ENCODE results near the gene ZNF200. TPM values are rescaled to one million over a fixed set of nuclear protein-coding genes. Genes with fewer than 3 reads are reported as not detected.
"Not testable (repeated sequence)": the region's sequence is repeated elsewhere in the genome, so short reads cannot be mapped to it uniquely, and the experiment has no call there.

The ZNF200 gene
- total and polyA plus RNA-seq, 9 donors = 5.3 to 8.4 (median 6.8) TPM

DNA sequence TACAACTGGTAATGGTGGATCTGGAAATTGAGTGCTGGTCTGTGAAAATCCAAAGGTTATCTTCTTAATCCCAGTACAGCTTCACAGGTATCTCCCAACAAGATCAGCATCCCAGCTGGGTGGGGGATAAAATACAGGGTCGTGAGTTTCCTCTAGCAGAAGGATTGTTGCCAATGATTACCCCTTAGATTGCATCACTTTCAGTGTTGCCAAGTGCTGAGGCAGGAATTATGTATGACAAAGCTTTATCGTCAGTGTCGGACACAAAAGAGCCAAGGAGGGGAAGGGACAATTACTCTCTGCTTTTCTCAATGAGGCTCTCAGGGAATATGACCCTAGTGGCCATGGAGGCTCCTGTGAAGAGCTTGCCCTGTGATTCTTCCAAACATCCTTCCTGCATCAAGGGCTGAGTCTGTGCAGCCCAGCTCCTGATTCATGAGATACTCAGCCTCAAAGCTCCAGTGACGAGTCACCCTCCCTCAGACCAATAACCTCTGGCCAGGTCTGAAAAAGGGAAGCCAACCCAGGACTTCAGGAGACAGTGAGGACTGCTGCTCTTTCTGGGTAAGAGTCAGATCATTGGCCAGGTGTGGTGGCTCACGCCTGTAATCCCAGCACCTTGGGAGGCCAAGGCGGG lies 31.9 kb downstream of the ZNF200 start:
- no peaks in the 10 kb centered on the region for H3K4me1 ChIP-seq (ENCODE audit: control insufficient read depth, insufficient read depth, low read length)
- DNase-seq = no peak
- no peak overlapping the region for H3K4me3 ChIP-seq (ENCODE audit: low read length)
- peaks cover 16% of the 10 kb centered on the region for H3K27me3 ChIP-seq (ENCODE audit: control insufficient read depth, insufficient read depth, low read length)
- no peaks in the 10 kb centered on the region for H3K36me3 ChIP-seq (ENCODE audit: control insufficient read depth, insufficient read depth, low read length)
- no peak overlapping the region for H3K27ac ChIP-seq (ENCODE audit: low read length)
- H3K9me3 ChIP-seq (replicated peaks; ENCODE audit: control insufficient read depth, low read depth, low read length) = peaks cover 12% of the 10 kb centered on the region
- 93% methylated on average over 2 of the region's 6 CpGs for WGBS (ENCODE audit: insufficient coverage)

DNA sequence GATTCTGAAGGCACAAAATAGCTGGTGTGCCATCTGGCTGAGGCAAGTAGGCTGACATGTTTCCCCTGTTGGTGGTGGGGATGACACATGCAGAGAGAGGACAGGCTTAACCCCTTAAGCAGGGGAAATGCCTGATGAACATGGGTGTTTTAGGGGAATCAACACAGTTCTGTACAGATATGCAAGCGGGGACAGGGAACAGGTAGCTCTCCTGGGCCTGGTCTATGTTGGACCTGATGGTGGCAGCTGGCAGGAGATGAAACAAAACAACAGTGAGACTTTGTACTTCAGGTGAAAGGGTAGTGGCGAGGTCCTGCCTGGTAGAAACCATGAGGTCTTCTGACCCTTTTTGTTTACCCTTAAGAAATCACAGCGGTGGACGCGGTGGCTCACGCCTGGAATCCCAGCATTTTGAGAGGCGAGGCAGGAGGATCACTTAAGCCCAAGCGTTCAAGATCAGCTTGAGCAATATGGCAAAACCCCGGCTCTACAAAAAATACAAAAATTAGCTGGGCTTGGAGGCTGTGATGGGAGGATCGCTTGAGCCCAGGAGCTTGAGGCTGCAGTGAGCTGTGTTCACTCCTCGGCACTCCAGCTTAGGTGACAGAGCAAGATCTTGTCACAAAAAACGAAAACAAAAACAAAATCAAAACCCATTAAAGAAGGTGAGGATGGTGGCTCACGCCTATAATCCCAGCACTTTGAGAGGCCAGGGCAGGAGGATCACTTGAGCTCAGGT lies 36.5 kb downstream of the ZNF200 start:
- Histone ChIP-seq H3K27ac (ENCODE audit: low read length) (no peak overlapping the region), H3K27me3 (ENCODE audit: control insufficient read depth, insufficient read depth, low read length) (peaks cover 45% of the 10 kb centered on the region)

DNA sequence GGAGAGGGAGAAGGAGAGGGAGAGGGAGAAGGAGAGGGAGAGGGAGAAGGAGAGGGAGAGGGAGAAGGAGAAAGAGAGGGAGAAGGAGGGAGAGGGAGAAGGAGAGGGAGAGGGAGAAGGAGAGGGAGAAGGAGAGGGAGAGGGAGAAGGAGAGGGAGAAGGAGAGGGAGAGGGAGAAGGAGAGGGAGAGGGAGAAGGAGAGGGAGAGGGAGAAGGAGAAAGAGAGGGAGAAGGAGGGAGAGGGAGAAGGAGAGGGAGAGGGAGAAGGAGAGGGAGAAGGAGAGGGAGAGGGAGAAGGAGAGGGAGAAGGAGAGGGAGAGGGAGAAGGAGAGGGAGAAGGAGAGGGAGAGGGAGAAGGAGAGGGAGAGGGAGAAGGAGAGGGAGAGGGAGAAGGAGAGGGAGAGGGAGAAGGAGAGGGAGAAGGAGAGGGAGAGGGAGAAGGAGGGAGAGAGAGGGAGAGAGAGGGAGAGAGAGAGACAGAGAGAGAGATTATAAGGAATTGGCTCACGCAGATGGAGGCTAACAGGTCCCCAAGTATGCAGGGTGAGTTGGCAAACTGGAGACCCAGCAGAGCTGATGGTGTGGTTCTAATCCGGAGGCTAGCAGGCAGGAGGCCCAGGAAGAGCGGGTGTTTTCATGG lies 37.1 kb downstream of the ZNF200 start:
- H3K4me3 ChIP-seq (ENCODE audit: low read length); H3K27ac ChIP-seq (ENCODE audit: low read length); H3K9me3 ChIP-seq (replicated peaks; ENCODE audit: control insufficient read depth, low read depth, low read length); H3K4me1 ChIP-seq (ENCODE audit: control insufficient read depth, insufficient read depth, low read length); H3K36me3 ChIP-seq (ENCODE audit: control insufficient read depth, insufficient read depth, low read length); DNase-seq: not testable (repeated sequence)
- peaks cover 52% of the 10 kb centered on the region for H3K27me3 ChIP-seq (ENCODE audit: control insufficient read depth, insufficient read depth, low read length)
- 46% methylated on average over 3 of the region's 3 CpGs for WGBS (ENCODE audit: insufficient coverage)

More for the DNA sequence above, 36.5 kb downstream of the ZNF200 start:
- H3K9me3 ChIP-seq (replicated peaks; ENCODE audit: control insufficient read depth, low read depth, low read length) = no peaks in the 10 kb centered on the region
- DNase-seq = no peak
- WGBS (ENCODE audit: insufficient coverage) = 84% methylated on average over 8 of the region's 13 CpGs
- H3K4me1 ChIP-seq (ENCODE audit: control insufficient read depth, insufficient read depth, low read length) = no peaks in the 10 kb centered on the region
- H3K4me3 ChIP-seq (ENCODE audit: low read length) = no peak overlapping the region
- H3K36me3 ChIP-seq (ENCODE audit: control insufficient read depth, insufficient read depth, low read length) = no peaks in the 10 kb centered on the region

DNA sequence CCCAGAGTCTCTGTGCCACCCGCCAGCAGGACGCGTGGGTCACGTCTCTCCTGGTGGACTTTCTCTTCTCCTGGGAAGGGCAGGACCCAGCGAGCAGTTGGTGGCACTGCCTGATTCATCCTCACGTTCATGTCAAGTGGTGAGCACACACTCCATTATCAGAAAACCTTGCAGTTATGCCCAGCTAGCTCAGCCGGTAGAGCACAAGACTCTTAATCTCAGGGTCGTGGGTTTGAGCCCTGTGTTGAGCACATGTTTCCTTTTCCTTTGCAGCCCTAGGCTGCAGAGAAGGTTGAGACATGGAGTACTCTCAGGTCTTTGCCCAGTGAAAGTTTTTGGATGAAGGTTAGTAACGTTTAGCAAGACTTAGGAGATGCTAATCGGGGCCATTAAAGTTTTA lies 39.0 kb downstream of the ZNF200 start:
- Histone ChIP-seq H3K27me3 (ENCODE audit: control insufficient read depth, insufficient read depth, low read length) (peaks cover 68% of the 10 kb centered on the region), H3K27ac (ENCODE audit: low read length) (no peak overlapping the region), H3K36me3 (ENCODE audit: control insufficient read depth, insufficient read depth, low read length) (no peaks in the 10 kb centered on the region), H3K4me3 (ENCODE audit: low read length) (no peak overlapping the region), H3K4me1 (ENCODE audit: control insufficient read depth, insufficient read depth, low read length) (peaks cover 5% of the 10 kb centered on the region), H3K9me3 (replicated peaks; ENCODE audit: control insufficient read depth, low read depth, low read length) (no peaks in the 10 kb centered on the region)
- DNase-seq = no peak
- 85% methylated on average over 6 of the region's 10 CpGs for WGBS (ENCODE audit: insufficient coverage)

DNA sequence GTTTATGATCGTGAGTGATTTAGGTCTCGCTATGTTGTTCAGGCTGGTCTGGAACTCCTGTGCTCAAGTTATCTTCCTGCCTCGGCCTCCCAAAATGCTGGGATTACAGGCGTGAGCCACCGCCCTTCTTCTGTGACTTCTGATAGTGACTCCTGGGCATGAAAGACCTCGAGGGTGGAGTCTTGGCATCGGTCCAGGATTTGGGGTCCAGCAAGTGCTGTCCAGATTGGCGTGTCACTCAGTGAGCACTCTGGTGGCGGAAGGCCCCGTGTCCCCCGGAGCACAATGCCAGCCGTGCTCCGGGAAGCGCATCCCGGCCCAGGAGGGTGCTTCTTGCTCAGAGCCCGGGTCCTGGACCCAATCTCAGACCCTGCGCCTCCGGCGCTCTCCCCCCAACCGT lies 40.2 kb downstream of the ZNF200 start:
- no peak for DNase-seq
- Histone ChIP-seq H3K27ac (ENCODE audit: low read length) (no peak overlapping the region), H3K4me3 (ENCODE audit: low read length) (no peak overlapping the region), H3K9me3 (replicated peaks; ENCODE audit: control insufficient read depth, low read depth, low read length) (no peaks in the 10 kb centered on the region), H3K4me1 (ENCODE audit: control insufficient read depth, insufficient read depth, low read length) (peaks cover 7% of the 10 kb centered on the region), H3K27me3 (ENCODE audit: control insufficient read depth, insufficient read depth, low read length) (peaks cover 73% of the 10 kb centered on the region), H3K36me3 (ENCODE audit: control insufficient read depth, insufficient read depth, low read length) (no peaks in the 10 kb centered on the region)
- 76% methylated on average over 19 of the region's 20 CpGs for WGBS (ENCODE audit: insufficient coverage)

DNA sequence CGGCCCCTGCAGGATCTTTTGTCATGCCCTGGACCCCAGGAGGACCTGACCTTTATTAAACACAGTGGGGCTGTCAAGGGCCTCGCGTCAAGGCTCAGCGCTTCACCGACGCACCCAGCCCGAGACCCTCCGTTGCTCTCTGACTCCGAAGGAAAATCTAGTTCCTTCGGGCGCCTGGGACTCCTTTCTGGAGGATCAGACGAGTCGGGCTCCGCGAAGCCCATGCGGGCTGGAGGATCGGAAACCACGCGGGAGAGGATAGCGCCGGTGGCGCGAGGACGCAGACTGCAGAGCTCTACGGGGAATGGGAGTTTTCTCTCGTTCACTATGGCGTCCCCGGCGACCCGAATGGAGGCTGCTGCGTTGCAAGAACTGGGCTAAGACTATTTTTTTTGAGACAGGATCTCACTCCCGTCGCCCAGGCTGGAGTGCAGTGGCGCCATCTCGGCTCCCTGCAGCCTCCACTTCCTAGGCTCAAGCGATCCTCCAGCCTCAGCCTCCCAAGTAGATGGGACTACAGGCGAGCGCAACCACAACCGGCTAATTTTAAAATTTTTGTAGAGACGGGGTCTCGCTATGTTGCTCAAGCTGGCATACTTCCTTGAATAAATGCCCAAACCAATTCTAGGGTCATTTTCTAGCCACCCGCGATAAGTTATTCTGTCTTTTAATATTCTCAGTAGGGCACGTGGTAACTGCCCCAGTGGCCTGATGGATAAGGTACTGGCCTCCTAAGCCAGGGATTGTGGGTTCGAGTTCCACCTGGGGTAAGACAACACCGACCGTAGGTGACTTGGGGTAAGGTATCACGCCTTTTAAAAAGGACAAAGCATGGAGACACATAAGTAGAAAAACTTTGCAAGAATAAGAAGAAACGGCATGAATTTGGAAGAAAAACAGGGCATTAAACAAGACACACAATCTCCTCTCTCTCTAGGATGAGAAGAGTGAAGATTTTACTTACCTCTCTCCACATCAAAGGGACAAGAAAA lies 41.4 kb downstream of the ZNF200 start:
- WGBS (ENCODE audit: insufficient coverage) = 61% methylated on average over 36 of the region's 49 CpGs
- Histone ChIP-seq H3K4me3 (ENCODE audit: low read length) (no peak overlapping the region), H3K36me3 (ENCODE audit: control insufficient read depth, insufficient read depth, low read length) (no peaks in the 10 kb centered on the region)

DNA sequence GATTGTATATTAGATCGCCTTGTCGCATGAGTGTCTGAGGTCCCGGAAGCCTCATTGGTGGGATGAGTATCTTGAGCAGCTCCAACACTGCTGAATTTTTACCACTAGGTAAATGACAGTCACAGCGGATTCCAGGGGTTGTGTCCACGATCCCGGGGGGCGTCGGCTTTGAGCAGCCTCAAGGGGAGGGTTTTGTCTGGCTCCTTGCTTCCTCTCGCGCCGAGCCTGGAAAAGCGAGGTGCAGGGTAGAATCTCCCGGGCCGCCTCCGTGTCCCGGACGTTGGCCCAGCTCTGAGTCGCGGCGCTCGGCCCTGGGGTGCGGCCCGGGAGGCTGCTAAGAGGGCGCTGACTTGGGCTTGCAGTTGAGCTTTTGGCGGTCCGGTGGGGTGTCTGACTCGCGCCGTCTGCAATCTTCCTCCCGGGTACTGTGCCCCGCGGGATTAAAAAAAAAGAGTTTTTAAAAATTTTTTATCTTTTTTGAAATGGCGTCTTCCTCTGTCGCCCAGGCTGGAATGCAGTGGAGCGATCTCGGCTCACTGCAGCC lies 42.4 kb downstream of the ZNF200 start:
- H3K27me3 ChIP-seq (ENCODE audit: control insufficient read depth, insufficient read depth, low read length) = peaks cover 87% of the 10 kb centered on the region
- no peaks in the 10 kb centered on the region for H3K9me3 ChIP-seq (replicated peaks; ENCODE audit: control insufficient read depth, low read depth, low read length)
- no peak for DNase-seq
- H3K4me1 ChIP-seq (ENCODE audit: control insufficient read depth, insufficient read depth, low read length) = peaks cover 25% of the 10 kb centered on the region
- H3K36me3 ChIP-seq (ENCODE audit: control insufficient read depth, insufficient read depth, low read length) = no peaks in the 10 kb centered on the region
- no peak overlapping the region for H3K4me3 ChIP-seq (ENCODE audit: low read length)
- no peak overlapping the region for H3K27ac ChIP-seq (ENCODE audit: low read length)
- WGBS (ENCODE audit: insufficient coverage) = 36% methylated on average over 32 of the region's 36 CpGs

More for the DNA sequence above, 41.4 kb downstream of the ZNF200 start:
- H3K27ac ChIP-seq (ENCODE audit: low read length) = no peak overlapping the region
- no peaks in the 10 kb centered on the region for H3K9me3 ChIP-seq (replicated peaks; ENCODE audit: control insufficient read depth, low read depth, low read length)
- DNase-seq = no peak
- peaks cover 19% of the 10 kb centered on the region for H3K4me1 ChIP-seq (ENCODE audit: control insufficient read depth, insufficient read depth, low read length)
- peaks cover 83% of the 10 kb centered on the region for H3K27me3 ChIP-seq (ENCODE audit: control insufficient read depth, insufficient read depth, low read length)

DNA sequence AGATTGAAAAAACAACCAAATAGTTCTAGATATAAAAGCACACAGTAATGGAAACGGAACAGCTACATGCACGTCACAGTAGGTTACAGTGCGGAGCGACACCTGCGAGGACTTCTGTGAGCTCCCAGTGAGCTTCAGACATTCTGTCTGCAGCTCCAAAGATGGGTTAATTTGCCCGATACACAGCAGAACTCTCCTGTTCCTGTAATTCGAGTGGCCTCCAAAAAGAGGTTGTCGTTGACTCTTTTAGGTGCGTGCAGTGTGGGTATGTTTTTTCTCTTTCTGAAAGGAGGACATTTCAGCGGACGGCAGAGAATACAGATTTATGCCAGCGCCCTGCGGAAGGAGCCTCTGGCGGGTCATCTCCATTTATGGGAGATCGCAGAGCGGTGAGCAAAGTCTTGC lies 44.0 kb downstream of the ZNF200 start:
- WGBS (ENCODE audit: insufficient coverage) = 6% methylated on average over 14 of the region's 16 CpGs
- Histone ChIP-seq H3K4me1 (ENCODE audit: control insufficient read depth, insufficient read depth, low read length) (peaks cover 25% of the 10 kb centered on the region), H3K9me3 (replicated peaks; ENCODE audit: control insufficient read depth, low read depth, low read length) (no peaks in the 10 kb centered on the region), H3K27me3 (ENCODE audit: control insufficient read depth, insufficient read depth, low read length) (peaks cover 96% of the 10 kb centered on the region), H3K27ac (ENCODE audit: low read length) (no peak overlapping the region), H3K4me3 (ENCODE audit: low read length) (no peak overlapping the region), H3K36me3 (ENCODE audit: control insufficient read depth, insufficient read depth, low read length) (no peaks in the 10 kb centered on the region)
- DNase-seq = no peak

DNA sequence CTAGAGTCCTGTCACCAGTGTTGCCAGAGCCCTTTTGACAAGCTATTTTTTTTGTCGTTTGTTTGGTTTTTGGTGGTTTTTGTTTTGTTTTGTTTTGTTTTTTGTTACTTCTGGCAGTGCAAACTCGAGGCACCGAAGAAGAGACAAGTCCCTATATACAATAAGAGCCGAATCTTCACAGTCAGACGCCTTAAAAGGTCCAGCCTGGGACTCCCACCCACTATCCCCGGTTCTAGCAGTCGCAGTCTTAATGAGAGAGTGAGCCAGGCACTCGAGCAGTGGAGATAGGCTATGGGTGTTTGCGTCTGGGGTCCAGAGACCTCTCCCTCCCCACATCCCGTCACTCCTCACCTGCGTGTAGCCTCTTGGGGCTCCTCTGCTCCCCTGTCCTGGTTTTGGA lies 45.1 kb downstream of the ZNF200 start:
- no peaks in the 10 kb centered on the region for H3K9me3 ChIP-seq (replicated peaks; ENCODE audit: control insufficient read depth, low read depth, low read length)
- no CpG with 5 or more reads among the region's 11 CpGs for WGBS (ENCODE audit: insufficient coverage)
- peaks cover 25% of the 10 kb centered on the region for H3K4me1 ChIP-seq (ENCODE audit: control insufficient read depth, insufficient read depth, low read length)
- H3K36me3 ChIP-seq (ENCODE audit: control insufficient read depth, insufficient read depth, low read length) = no peaks in the 10 kb centered on the region
- peaks cover 92% of the 10 kb centered on the region for H3K27me3 ChIP-seq (ENCODE audit: control insufficient read depth, insufficient read depth, low read length)
- no peak for DNase-seq
- H3K27ac ChIP-seq (ENCODE audit: low read length) = no peak overlapping the region
- H3K4me3 ChIP-seq (ENCODE audit: low read length) = no peak overlapping the region

Measured in muscle of leg (tissue), 11 donors.